Measurements from ENCODE around the gene CXCR6.

The CXCR6 gene

GRCh38 chr3:45927881-45928280, 15.4 kb upstream of the CXCR6 start:
- Histone ChIP-seq H3K4me1 (ENCODE audit: control insufficient read depth, insufficient read depth, low read length) (no peaks in the 10 kb centered on the region), H3K9ac (ENCODE audit: low read depth, low read length) (no peak overlapping the region), H3K36me3 (ENCODE audit: control insufficient read depth, insufficient read depth, low read length) (peaks cover 53% of the 10 kb centered on the region), H3K27me3 (ENCODE audit: control insufficient read depth, insufficient read depth, low read length) (no peaks in the 10 kb centered on the region), H3K9me3 (ENCODE audit: control insufficient read depth, insufficient read depth, low read length) (no peaks in the 10 kb centered on the region), H3K4me3 (ENCODE audit: low read depth, low read length) (no peak overlapping the region)

- H3K9me3 ChIP-seq (ENCODE audit: control insufficient read depth, insufficient read depth, low read length), result no peaks in the 10 kb centered on the region
- no peaks in the 10 kb centered on the region for H3K27me3 ChIP-seq (ENCODE audit: control insufficient read depth, insufficient read depth, low read length)
- no peaks in the 10 kb centered on the region for H3K4me1 ChIP-seq (ENCODE audit: control insufficient read depth, insufficient read depth, low read length)
- H3K4me3 ChIP-seq (ENCODE audit: low read depth, low read length), result no peak overlapping the region
- peaks cover 47% of the 10 kb centered on the region for H3K36me3 ChIP-seq (ENCODE audit: control insufficient read depth, insufficient read depth, low read length)
- H3K9ac ChIP-seq (ENCODE audit: low read depth, low read length), result no peak overlapping the region
These were observed 14.1 kb upstream of the CXCR6 start for GRCh38 chr3:45929042-45929679.

GRCh38 chr3:45931496-45931895, 11.8 kb upstream of the CXCR6 start:
- Histone ChIP-seq H3K9me3 (ENCODE audit: control insufficient read depth, insufficient read depth, low read length) (no peaks in the 10 kb centered on the region), H3K9ac (ENCODE audit: low read depth, low read length) (no peak overlapping the region), H3K27me3 (ENCODE audit: control insufficient read depth, insufficient read depth, low read length) (no peaks in the 10 kb centered on the region), H3K4me3 (ENCODE audit: low read depth, low read length) (no peak overlapping the region), H3K4me1 (ENCODE audit: control insufficient read depth, insufficient read depth, low read length) (no peaks in the 10 kb centered on the region), H3K36me3 (ENCODE audit: control insufficient read depth, insufficient read depth, low read length) (peaks cover 47% of the 10 kb centered on the region)

GRCh38 chr3:45932112-45932511, 11.2 kb upstream of the CXCR6 start:
- H3K4me1 ChIP-seq (ENCODE audit: control insufficient read depth, insufficient read depth, low read length), result no peaks in the 10 kb centered on the region
- H3K9me3 ChIP-seq (ENCODE audit: control insufficient read depth, insufficient read depth, low read length), result no peaks in the 10 kb centered on the region

GRCh38 chr3:45933591-45933990, 9.7 kb upstream of the CXCR6 start:
- no peak overlapping the region for H3K4me3 ChIP-seq (ENCODE audit: low read depth, low read length)
- peaks cover 42% of the 10 kb centered on the region for H3K36me3 ChIP-seq (ENCODE audit: control insufficient read depth, insufficient read depth, low read length)
- H3K9me3 ChIP-seq (ENCODE audit: control insufficient read depth, insufficient read depth, low read length), result no peaks in the 10 kb centered on the region
- no peak overlapping the region for H3K9ac ChIP-seq (ENCODE audit: low read depth, low read length)
- H3K4me1 ChIP-seq (ENCODE audit: control insufficient read depth, insufficient read depth, low read length), result no peaks in the 10 kb centered on the region
- H3K27me3 ChIP-seq (ENCODE audit: control insufficient read depth, insufficient read depth, low read length), result no peaks in the 10 kb centered on the region

More at GRCh38 chr3:45932112-45932511, 11.2 kb upstream of the CXCR6 start:
- H3K27me3 ChIP-seq (ENCODE audit: control insufficient read depth, insufficient read depth, low read length), result no peaks in the 10 kb centered on the region
- H3K4me3 ChIP-seq (ENCODE audit: low read depth, low read length), result no peak overlapping the region
- peaks cover 48% of the 10 kb centered on the region for H3K36me3 ChIP-seq (ENCODE audit: control insufficient read depth, insufficient read depth, low read length)
- no peak overlapping the region for H3K9ac ChIP-seq (ENCODE audit: low read depth, low read length)

- no peaks in the 10 kb centered on the region for H3K4me1 ChIP-seq (ENCODE audit: control insufficient read depth, insufficient read depth, low read length)
- no peak overlapping the region for H3K9ac ChIP-seq (ENCODE audit: low read depth, low read length)
- no peaks in the 10 kb centered on the region for H3K27me3 ChIP-seq (ENCODE audit: control insufficient read depth, insufficient read depth, low read length)
- no peak overlapping the region for H3K4me3 ChIP-seq (ENCODE audit: low read depth, low read length)
- peaks cover 18% of the 10 kb centered on the region for H3K36me3 ChIP-seq (ENCODE audit: control insufficient read depth, insufficient read depth, low read length)
- no peaks in the 10 kb centered on the region for H3K9me3 ChIP-seq (ENCODE audit: control insufficient read depth, insufficient read depth, low read length)
These were observed 7.0 kb upstream of the CXCR6 start for GRCh38 chr3:45936261-45936660.

GRCh38 chr3:45937206-45938042, 5.8 kb upstream of the CXCR6 start:
- H3K4me3 ChIP-seq (ENCODE audit: low read depth, low read length), result no peak overlapping the region
- H3K9me3 ChIP-seq (ENCODE audit: control insufficient read depth, insufficient read depth, low read length), result no peaks in the 10 kb centered on the region
- H3K4me1 ChIP-seq (ENCODE audit: control insufficient read depth, insufficient read depth, low read length), result no peaks in the 10 kb centered on the region
- H3K9ac ChIP-seq (ENCODE audit: low read depth, low read length), result no peak overlapping the region
- H3K27me3 ChIP-seq (ENCODE audit: control insufficient read depth, insufficient read depth, low read length), result no peaks in the 10 kb centered on the region
- peaks cover 9% of the 10 kb centered on the region for H3K36me3 ChIP-seq (ENCODE audit: control insufficient read depth, insufficient read depth, low read length)

GRCh38 chr3:45938043-45938435, 5.2 kb upstream of the CXCR6 start:
- peaks cover 3% of the 10 kb centered on the region for H3K36me3 ChIP-seq (ENCODE audit: control insufficient read depth, insufficient read depth, low read length)
- H3K9ac ChIP-seq (ENCODE audit: low read depth, low read length), result no peak overlapping the region
- no peaks in the 10 kb centered on the region for H3K27me3 ChIP-seq (ENCODE audit: control insufficient read depth, insufficient read depth, low read length)
- no peaks in the 10 kb centered on the region for H3K9me3 ChIP-seq (ENCODE audit: control insufficient read depth, insufficient read depth, low read length)
- H3K4me3 ChIP-seq (ENCODE audit: low read depth, low read length), result no peak overlapping the region
- H3K4me1 ChIP-seq (ENCODE audit: control insufficient read depth, insufficient read depth, low read length), result no peaks in the 10 kb centered on the region

GRCh38 chr3:45938864-45939263, 4.4 kb upstream of the CXCR6 start:
- H3K27me3 ChIP-seq (ENCODE audit: control insufficient read depth, insufficient read depth, low read length), result no peaks in the 10 kb centered on the region

GRCh38 chr3:45939341-45939771, 3.9 kb upstream of the CXCR6 start:
- Histone ChIP-seq H3K9ac (ENCODE audit: low read depth, low read length) (no peak overlapping the region), H3K36me3 (ENCODE audit: control insufficient read depth, insufficient read depth, low read length) (peaks cover 3% of the 10 kb centered on the region), H3K4me3 (ENCODE audit: low read depth, low read length) (no peak overlapping the region)

More at GRCh38 chr3:45938864-45939263, 4.4 kb upstream of the CXCR6 start:
- Histone ChIP-seq H3K4me3 (ENCODE audit: low read depth, low read length) (no peak overlapping the region), H3K36me3 (ENCODE audit: control insufficient read depth, insufficient read depth, low read length) (peaks cover 3% of the 10 kb centered on the region), H3K9ac (ENCODE audit: low read depth, low read length) (no peak overlapping the region), H3K9me3 (ENCODE audit: control insufficient read depth, insufficient read depth, low read length) (no peaks in the 10 kb centered on the region), H3K4me1 (ENCODE audit: control insufficient read depth, insufficient read depth, low read length) (no peaks in the 10 kb centered on the region)

GRCh38 chr3:45940004-45940780, 3.1 kb upstream of the CXCR6 start:
- Histone ChIP-seq H3K4me3 (ENCODE audit: low read depth, low read length) (no peak overlapping the region), H3K36me3 (ENCODE audit: control insufficient read depth, insufficient read depth, low read length) (peaks cover 3% of the 10 kb centered on the region), H3K27me3 (ENCODE audit: control insufficient read depth, insufficient read depth, low read length) (no peaks in the 10 kb centered on the region), H3K9ac (ENCODE audit: low read depth, low read length) (no peak overlapping the region), H3K9me3 (ENCODE audit: control insufficient read depth, insufficient read depth, low read length) (no peaks in the 10 kb centered on the region), H3K4me1 (ENCODE audit: control insufficient read depth, insufficient read depth, low read length) (no peaks in the 10 kb centered on the region)

More at GRCh38 chr3:45939341-45939771, 3.9 kb upstream of the CXCR6 start:
- Histone ChIP-seq H3K9me3 (ENCODE audit: control insufficient read depth, insufficient read depth, low read length) (no peaks in the 10 kb centered on the region), H3K27me3 (ENCODE audit: control insufficient read depth, insufficient read depth, low read length) (no peaks in the 10 kb centered on the region), H3K4me1 (ENCODE audit: control insufficient read depth, insufficient read depth, low read length) (no peaks in the 10 kb centered on the region)

Data from iPS-15b (cell line).